GM12892 (cell line): Measurements from ENCODE around the gene MTRFR.

Experiments
- DNase-seq: peaks from one replicate; pipeline ENCODE4 v3.0.0; 2011; ENCODE audit not compliant: insufficient read length
- FAIRE-seq: peaks from 2 replicates; lab custom pipeline; 2011; peaks lifted over from hg19 to GRCh38; lab: Jason Lieb, UNC
- POLR2A ChIP-seq: IDR thresholded peaks from 2 replicates; pipeline ENCODE4 v1.6.1; 2011; ENCODE audit warnings: low read depth, low read length, control low read depth
- POLR2AphosphoS5 ChIP-seq: IDR thresholded peaks from 2 replicates; pipeline ENCODE4 v1.6.1; 2011; ENCODE audit warnings: low read depth, low read length, control low read depth
- TAF1 ChIP-seq: IDR thresholded peaks from 2 replicates; pipeline ENCODE4 v1.6.1; 2011; ENCODE audit warnings: low read depth, mild to moderate bottlenecking, control low read depth, low read length, borderline replicate concordance

MTRFR gene

DNA sequence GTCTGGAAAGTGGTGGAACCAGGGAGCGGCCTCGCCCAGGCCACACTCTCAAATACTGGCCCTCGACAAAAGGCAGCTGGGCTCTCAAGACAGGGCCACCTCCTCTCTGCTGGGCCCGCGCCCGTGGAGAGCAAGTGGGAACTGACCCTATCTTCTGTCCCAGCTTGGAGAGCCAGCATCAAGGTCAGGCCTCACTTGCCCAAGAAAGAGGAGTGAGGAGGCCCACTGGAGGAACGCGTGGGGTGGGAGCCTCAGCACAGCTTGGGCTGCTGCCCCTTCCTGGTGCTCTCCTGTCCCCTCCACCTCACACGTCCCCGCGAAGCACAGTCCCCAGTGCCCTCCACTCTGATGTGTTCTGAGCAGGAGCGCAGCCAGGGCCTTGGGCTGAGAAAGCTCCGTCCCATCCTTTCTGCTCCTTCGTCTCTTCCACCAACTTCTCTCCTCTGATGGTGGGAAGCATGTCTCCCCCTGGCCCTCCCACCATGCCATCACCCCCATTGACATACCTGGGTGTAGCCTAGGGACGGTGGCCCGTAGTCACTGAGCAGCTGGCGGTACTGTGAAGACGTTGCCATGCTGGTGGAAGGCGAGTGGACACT, 33.5 kb downstream of the MTRFR start:
- DNase-seq (no peak), FAIRE-seq (no peak)
- TF ChIP-seq POLR2AphosphoS5 (no peak), TAF1 (no peak), POLR2A (no peak)

DNA sequence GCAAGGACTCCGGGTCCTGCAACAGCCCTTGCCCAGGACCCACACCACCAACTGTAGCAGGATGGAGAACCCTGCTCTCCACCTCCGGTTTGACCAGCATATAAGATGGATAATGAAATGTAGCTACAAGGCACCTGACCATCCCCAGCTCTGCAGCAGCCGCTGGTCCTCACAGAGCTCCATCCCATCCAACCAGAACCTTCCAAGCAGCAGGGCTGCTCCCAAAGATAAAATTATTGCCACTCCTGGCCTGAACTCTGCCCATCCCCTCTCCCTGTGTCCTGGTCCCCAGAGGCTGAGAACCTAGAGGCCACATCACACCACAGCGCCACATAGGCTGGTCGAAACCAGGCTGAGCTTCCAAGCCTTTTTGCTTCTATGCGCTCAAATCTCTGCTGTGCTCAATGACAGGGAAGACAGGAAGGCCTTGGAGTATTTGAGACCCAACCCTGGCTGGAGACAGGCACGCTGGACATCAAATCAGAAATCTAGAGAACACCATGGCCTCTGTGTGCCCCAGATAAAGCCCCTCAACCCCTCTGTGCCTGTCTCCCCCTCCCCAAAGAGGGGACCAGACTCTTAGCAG, 34.2 kb downstream of the MTRFR start:
- DNase-seq, result no peak
- TF ChIP-seq POLR2AphosphoS5 (no peak), TAF1 (no peak), POLR2A (no peak)
- no peak for FAIRE-seq

DNA sequence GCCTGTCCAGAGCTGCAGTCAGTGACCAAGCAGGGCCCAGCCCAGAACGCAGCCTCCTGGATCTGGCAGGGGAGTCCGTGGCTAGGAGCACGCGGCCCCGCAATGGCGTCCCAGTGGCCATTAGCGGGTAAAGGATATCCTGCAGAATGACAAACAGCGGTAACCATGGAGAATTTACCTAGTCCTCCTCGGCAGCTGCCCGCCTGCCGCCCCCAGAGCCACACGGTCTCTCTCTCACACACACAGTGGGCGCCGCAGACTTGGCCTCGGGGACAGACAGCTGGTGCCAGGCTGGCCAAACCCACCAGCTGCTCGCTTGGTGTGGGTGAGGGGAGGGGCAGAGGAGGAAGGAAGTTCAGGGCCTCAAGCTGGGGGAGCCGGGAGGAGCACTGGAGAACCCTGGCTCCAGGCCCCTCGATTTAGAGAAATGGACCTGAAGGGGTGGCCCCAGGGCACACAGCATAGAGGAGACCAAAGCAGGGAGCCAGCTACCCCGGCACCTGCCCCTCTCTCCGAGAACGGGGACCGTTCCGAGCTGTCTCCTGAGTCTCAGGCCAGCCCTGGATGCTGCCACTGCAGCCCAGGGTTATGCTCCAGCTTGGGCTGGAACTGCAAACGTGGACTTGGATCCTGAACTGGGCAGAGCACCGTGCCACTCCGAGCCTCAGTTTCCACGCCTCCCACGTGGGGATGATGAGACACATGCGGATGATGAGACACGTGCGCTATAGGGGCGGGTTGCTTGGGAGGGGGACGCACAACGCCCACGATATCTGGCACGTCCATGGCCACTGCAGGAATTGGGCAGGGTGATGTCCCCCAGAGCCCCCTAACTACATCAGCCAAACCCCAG, 35.0 kb downstream of the MTRFR start:
- FAIRE-seq (no peak), DNase-seq (no peak)
- TF ChIP-seq POLR2AphosphoS5, result no peak
- TF ChIP-seq TAF1, result no peak
- no peak for TF ChIP-seq POLR2A

- DNase-seq, result no peak
- FAIRE-seq, result no peak
- TF ChIP-seq POLR2AphosphoS5 (no peak), POLR2A (no peak), TAF1 (no peak)
These were observed 35.6 kb downstream of the MTRFR start for GRCh38 chr12:123268850-123269249.

DNA sequence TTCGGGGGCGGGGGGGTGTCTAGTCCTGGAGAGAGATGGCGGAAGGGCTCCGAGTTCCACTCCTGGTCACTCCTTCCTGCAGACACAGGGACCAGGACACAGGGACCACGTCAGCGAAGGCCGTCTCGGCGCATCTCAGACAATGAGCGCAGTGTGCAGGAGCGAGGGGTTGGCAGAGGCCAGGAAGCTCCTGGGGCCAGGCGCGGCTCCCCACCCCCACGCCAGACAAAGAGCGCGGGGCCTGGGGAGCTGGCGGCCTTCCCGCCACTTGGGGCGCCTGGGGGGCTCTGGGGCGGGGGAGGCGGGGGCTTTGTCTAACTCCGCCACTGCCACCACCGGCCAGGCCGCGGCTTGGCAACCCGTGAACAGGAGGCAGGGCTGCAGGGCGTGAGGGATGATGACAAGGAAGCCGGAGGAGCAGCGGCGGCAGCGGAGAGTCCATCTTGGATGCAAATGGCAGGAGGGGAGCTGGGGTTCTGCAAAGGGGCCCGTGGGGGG, 36.2 kb downstream of the MTRFR start:
- peak; percentile 75 for FAIRE-seq
- no peak for DNase-seq
- TF ChIP-seq POLR2AphosphoS5 (no peak), TAF1 (no peak), POLR2A (no peak)

GRCh38 chr12:123269896-123270213, 36.6 kb downstream of the MTRFR start:
- TF ChIP-seq POLR2AphosphoS5 (no peak), POLR2A (no peak)
- DNase-seq, result no peak
- no peak for FAIRE-seq

- peak; percentile 30 for FAIRE-seq
- TF ChIP-seq TAF1 (no peak), POLR2A (no peak), POLR2AphosphoS5 (no peak)
- no peak for DNase-seq
These were observed 37.2 kb downstream of the MTRFR start for GRCh38 chr12:123270214-123271000.

DNA sequence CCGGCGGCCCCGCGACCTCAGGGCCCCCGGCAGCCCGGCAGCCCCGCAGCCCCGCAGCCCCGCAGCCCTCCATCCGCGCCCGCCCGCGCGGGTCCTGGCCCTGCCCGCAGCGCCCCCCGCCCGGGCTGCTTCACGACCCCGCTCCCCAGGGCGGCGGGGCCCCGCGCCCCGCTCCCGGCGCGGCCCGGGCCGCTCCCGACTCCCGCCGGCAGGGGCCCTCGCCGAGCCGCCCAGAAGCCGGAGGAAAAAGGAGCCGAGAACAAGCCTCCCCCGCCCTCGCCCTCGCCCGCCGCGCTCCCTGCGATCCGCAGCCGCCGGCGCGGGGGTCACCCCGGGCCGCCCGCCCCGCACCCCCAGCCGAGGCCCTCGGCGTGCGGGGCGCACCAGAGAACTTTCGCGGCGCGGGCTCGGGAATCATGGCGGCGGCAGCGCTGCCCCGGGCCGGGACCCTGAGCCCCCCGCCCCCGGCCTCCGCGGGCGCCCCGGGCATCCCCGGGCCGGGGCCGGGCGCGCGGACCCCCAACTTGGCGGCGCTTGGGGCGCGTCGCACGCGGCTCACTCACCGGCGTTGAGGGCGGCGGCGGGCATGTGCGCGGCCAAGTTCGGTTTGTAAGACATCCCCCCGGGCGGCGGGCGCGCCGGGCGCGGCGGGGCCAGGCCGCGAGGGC, 37.9 kb downstream of the MTRFR start:
- FAIRE-seq, result peak; percentile 5
- no peak for TF ChIP-seq POLR2A
- no peak for TF ChIP-seq TAF1
- no peak for TF ChIP-seq POLR2AphosphoS5
- peak; percentile 85 for DNase-seq

DNA sequence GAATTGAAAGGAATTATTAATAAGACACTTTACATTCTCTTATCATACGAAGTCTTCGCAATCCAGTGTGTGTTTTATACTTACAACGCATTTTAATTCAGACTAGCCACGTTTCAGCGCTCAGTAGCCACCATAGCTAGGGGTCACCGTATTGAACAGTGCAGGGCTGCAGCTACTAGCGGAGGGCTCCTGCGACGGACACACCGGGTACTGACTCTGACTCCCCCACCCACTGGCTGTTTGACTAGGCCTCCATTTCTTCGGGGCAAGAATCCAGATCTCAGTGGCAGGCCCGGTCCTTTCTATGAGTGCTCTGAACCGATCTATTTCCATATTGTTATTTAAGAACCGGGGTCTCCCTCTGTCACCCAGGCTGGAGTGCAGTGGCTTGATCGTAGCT, 39.9 kb downstream of the MTRFR start:
- FAIRE-seq (no peak), DNase-seq (no peak)
- TF ChIP-seq POLR2AphosphoS5 (no peak), TAF1 (no peak), POLR2A (no peak)

- TF ChIP-seq POLR2A, result no peak
- TF ChIP-seq POLR2AphosphoS5, result no peak
- TF ChIP-seq TAF1, result no peak
- DNase-seq (no peak), FAIRE-seq (peak; percentile 72)
These were observed 44.9 kb downstream of the MTRFR start for GRCh38 chr12:123278101-123278627.

- FAIRE-seq, result no peak
- TF ChIP-seq POLR2AphosphoS5, result no peak
- no peak for TF ChIP-seq POLR2A
- no peak for TF ChIP-seq TAF1
- DNase-seq, result no peak
These were observed 47.7 kb downstream of the MTRFR start for GRCh38 chr12:123280971-123281370.
